HFFc6 (cell line): ENCODE results near the gene S100A8. TPM values are rescaled to one million over a fixed set of nuclear protein-coding genes. Genes with fewer than 3 reads are reported as not detected.

Experiments used
- DNase-seq: peaks from one replicate; pipeline ENCODE4 v3.0.0-alpha.2; 2018
- H3K27ac Mint-ChIP-seq: 2 replicates; pipeline ENCODE4 v1.8.0; 2020; ENCODE audit warnings: mild to moderate bottlenecking, mixed read lengths
- H3K27me3 Mint-ChIP-seq: 2 replicates; pipeline ENCODE4 v1.8.0; 2021; ENCODE audit warnings: mild to moderate bottlenecking, moderate library complexity, mixed read lengths; ENCODE audit not compliant: insufficient read depth
- H3K36me3 Mint-ChIP-seq: 2 replicates; pipeline ENCODE4 v1.8.0; 2021; ENCODE audit warnings: low read depth, mixed read lengths
- H3K4me1 Mint-ChIP-seq: 2 replicates; pipeline ENCODE4 v1.8.0; 2020; ENCODE audit warnings: low read depth, mixed read lengths
- H3K4me3 Mint-ChIP-seq: 2 replicates; pipeline ENCODE4 v1.8.0; 2020; ENCODE audit warnings: mild to moderate bottlenecking, moderate library complexity, mixed read lengths
- H3K9me3 Mint-ChIP-seq: 2 replicates; pipeline ENCODE4 v1.8.0; 2020; ENCODE audit warnings: mild to moderate bottlenecking, mixed read lengths
- total RNA-seq, 6 experiments: library from RNA; stranded (reverse); fragmentation: NEBNext Ultra II Directional; extraction: Animal tissue kit (Norgen Biotek cat#: 25700); gene quantifications; 2 replicates in 1 of 6; 3 replicates in 5 of 6; pipeline ENCODE4 v1.2.3, GENCODE V29; 2021
- TF ChIP-seq, protein P1 (sequence below): fragments of 200-600 bp; sonication (generic); IDR thresholded peaks from 2 replicates; pipeline ENCODE4 v1.5.0; 2021; ENCODE audit warnings: antibody characterized with exemption, mild to moderate bottlenecking

Gene S100A8
- total RNA-seq, 6 experiments from 2014 or later = not detected

DNA sequence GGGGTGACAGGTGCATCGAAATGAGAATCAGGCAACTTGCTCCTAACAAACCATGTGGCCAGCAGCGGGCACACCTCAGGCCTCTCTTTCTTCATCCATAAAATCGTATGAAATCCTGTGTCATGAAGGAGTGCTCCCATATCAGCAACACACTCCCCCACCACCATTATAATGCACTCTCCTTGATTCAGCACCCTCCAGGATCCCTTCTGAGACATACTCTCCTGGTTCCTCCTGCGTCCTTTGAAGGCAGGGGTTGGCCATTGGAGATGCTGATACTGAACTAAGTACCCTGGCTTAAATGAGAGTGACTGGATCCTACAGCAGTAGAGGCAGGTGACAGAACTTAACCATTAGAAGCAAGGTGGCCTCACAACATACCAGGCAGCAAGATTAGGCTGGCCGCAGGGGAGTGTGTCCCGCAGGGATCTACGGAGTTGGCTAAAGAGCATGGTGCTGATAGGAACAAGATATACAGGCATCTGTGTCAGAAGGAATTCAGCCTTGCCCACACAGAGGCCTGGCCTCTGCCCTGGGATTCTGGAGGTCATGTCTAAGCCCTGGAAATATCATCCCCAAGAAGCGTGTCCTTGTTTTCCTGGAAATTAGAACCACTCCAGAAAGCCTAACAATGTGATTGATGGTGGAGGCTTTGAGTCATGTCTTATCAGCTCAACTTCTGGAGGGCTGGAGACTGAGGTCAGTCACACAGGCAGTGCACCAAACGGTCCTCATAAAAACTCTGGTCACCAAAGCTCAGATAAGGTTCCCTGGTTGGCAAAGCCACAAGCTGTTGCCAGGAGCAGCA is 42.2 kb upstream of the S100A8 start:
- H3K36me3 Mint-ChIP-seq = no peaks in the 10 kb centered on the region
- no peaks in the 10 kb centered on the region for H3K4me1 Mint-ChIP-seq
- peaks cover 30% of the 10 kb centered on the region for H3K27me3 Mint-ChIP-seq
- no peak overlapping the region for H3K27ac Mint-ChIP-seq
- H3K4me3 Mint-ChIP-seq = no peak overlapping the region
- H3K9me3 Mint-ChIP-seq = no peaks in the 10 kb centered on the region
- TF ChIP-seq, protein P1, sequence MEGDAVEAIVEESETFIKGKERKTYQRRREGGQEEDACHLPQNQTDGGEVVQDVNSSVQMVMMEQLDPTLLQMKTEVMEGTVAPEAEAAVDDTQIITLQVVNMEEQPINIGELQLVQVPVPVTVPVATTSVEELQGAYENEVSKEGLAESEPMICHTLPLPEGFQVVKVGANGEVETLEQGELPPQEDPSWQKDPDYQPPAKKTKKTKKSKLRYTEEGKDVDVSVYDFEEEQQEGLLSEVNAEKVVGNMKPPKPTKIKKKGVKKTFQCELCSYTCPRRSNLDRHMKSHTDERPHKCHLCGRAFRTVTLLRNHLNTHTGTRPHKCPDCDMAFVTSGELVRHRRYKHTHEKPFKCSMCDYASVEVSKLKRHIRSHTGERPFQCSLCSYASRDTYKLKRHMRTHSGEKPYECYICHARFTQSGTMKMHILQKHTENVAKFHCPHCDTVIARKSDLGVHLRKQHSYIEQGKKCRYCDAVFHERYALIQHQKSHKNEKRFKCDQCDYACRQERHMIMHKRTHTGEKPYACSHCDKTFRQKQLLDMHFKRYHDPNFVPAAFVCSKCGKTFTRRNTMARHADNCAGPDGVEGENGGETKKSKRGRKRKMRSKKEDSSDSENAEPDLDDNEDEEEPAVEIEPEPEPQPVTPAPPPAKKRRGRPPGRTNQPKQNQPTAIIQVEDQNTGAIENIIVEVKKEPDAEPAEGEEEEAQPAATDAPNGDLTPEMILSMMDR = no peak
- no peak for DNase-seq

- H3K27me3 Mint-ChIP-seq = peaks cover 31% of the 10 kb centered on the region
- no peak for DNase-seq
- H3K36me3 Mint-ChIP-seq = no peaks in the 10 kb centered on the region
- H3K4me3 Mint-ChIP-seq = no peak overlapping the region
- TF ChIP-seq, protein P1 = no peak
- H3K9me3 Mint-ChIP-seq = no peaks in the 10 kb centered on the region
- no peaks in the 10 kb centered on the region for H3K4me1 Mint-ChIP-seq
- H3K27ac Mint-ChIP-seq = no peak overlapping the region
Measured at GRCh38 chr1:153431928-153432327, 41.1 kb upstream of the S100A8 start.

- Mint-ChIP-seq H3K9me3 (no peaks in the 10 kb centered on the region), H3K36me3 (no peaks in the 10 kb centered on the region), H3K27ac (no peak overlapping the region), H3K27me3 (peaks cover 33% of the 10 kb centered on the region), H3K4me3 (no peak overlapping the region), H3K4me1 (no peaks in the 10 kb centered on the region)
- TF ChIP-seq, protein P1 = no peak
- no peak for DNase-seq
Measured at GRCh38 chr1:153431427-153431826, 40.6 kb upstream of the S100A8 start.

GRCh38 chr1:153431002-153431401 is 40.1 kb upstream of the S100A8 start:
- Mint-ChIP-seq H3K9me3 (no peaks in the 10 kb centered on the region), H3K4me1 (no peaks in the 10 kb centered on the region), H3K27me3 (peaks cover 33% of the 10 kb centered on the region), H3K27ac (no peak overlapping the region), H3K36me3 (no peaks in the 10 kb centered on the region), H3K4me3 (no peak overlapping the region)
- TF ChIP-seq, protein P1 = no peak
- DNase-seq = no peak

GRCh38 chr1:153430561-153430960 is 39.7 kb upstream of the S100A8 start:
- DNase-seq = no peak
- no peaks in the 10 kb centered on the region for H3K9me3 Mint-ChIP-seq
- H3K4me1 Mint-ChIP-seq = no peaks in the 10 kb centered on the region
- no peak overlapping the region for H3K4me3 Mint-ChIP-seq
- H3K27ac Mint-ChIP-seq = no peak overlapping the region
- H3K36me3 Mint-ChIP-seq = no peaks in the 10 kb centered on the region
- peaks cover 31% of the 10 kb centered on the region for H3K27me3 Mint-ChIP-seq
- TF ChIP-seq, protein P1 = no peak
